HG02973 (cell line): ENCODE data around the gene ACKR1.

ENCODE experiments used
- ATAC-seq: cut with Tn5 transposase; IDR thresholded peaks from one replicate; pipeline ENCODE4 v1.9.1; 2021; ENCODE audit warnings: moderate library complexity; ENCODE audit not compliant: unreplicated experiment

ACKR1 gene

GRCh38 chr1:159187033-159187432 is 17.6 kb upstream of the ACKR1 start:
- no peak for ATAC-seq

DNA sequence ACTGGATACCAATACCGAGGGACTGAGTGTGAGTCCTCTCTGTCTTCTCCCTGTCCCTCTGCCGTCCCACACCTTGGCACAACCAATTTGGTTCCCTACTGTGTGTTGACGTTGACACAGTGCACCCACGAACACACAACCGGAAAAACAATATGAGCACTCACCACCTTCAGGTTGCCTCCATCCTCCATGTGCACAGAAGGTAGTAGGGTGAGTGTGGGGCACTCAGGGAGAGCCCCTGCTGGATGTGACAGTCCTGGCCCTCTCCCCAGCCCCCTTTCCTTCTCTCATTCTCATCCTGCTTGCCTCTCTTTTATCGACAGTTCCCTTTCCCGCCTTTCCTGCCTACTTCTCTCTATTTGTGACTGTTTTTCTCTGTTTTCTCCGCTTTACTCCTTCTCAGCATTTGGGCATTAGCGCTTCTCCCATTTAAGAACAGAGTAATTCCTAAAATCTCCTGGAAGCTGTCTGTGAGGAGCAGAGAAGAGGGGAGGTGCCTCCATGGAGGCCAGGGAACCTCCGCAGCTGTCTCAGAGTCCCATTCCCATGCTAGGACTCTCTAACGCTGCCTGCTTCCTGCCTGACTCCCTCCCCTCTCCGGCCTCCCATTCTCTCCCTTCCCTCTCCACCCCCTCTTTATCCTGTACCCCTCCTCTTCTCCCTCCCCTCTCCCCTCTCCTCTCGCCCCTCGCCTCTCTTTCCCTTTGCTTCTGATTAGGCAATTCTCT is 16.9 kb upstream of the ACKR1 start:
- no peak for ATAC-seq

DNA sequence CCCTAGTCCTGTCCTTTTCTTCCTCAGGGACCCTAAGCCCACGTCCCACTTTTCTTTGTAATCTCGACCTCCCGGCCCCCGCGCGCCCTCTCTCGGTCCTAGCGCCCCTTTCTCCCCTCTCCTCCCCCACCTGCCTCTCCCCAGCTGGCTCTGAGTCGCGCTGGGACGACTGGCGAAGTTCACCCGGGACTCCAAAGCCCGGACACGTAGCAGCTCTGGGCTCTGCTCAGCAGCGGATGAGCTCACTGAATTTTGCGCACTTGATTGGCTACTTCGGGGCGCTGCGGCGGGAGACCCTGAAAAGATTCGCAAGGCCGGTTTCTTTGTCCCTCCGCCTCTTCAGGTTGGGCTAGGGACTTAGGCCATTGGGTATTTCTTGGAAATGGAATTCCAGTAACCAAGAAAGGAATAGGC is 16.3 kb upstream of the ACKR1 start:
- ATAC-seq, result peak; percentile 79

- no peak for ATAC-seq
These were observed 14.2 kb upstream of the ACKR1 start for GRCh38 chr1:159190441-159190840.

GRCh38 chr1:159196543-159196942 is 8.1 kb upstream of the ACKR1 start:
- ATAC-seq, result no peak

DNA sequence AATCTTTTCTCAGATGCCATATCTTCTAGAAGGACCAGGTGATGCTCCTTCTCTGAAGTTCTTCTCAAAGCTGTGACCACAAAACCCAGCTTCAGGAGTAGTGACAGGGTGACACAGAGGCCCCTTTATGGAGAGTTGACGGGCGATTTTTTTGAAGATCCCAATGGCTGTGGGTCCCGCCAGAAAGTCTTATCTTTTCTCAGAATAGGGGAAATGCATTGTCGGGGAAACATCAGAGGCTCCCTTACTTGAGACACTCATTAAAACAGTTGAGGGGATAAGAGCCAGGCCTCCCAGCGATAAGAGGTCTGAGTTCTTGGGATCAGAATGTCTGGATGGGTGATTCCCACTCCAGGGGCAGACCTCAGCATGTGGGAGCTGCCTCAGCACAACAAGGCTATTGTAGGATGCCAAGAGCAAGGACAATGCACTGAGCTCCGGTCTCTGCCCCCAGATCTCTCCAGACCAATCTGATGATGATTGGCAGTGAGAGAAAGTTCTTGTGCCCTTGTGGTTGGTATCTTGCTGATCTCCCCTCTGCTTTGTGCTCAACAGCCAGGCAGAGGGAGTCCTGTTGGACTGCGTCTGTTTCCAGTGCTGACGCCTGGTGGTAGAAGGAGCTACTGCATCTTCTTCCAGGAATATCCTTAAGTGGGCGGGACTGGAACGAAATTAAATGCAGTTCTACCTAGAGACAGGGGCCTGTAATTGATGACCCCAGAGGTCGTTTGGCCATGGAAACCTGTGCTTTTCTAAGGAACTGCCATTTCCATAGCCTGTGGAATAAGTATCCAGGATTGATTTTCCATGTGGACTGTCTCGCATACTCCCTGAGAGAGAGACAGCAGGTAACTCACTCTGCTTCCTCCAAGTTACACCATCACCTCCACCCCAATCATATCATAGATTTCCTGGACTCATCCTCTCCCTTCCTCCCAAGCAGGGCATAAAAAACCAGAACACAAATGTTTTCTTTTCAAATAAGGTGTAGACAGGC is 6.8 kb upstream of the ACKR1 start:
- peak; percentile 81 for ATAC-seq

DNA sequence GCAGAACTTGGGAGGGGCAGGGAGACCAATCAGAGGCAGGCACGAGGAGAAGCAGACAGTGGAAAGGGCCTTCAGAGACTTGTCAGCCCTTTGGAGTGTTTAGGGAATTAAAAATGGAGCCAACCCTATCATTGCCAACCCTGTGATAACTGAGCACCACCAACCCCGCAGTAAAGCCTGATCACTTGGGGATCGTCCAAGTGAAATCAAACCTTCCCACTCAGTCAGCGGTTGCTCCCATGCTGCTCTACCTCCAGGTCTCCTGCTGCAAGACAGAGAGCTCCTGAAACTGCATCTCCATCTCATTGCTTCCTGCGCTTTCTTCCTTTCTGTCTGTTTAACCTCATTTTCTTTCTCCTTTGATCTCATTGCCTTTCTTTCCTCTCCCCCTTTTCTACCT is 4.8 kb upstream of the ACKR1 start:
- no peak for ATAC-seq

DNA sequence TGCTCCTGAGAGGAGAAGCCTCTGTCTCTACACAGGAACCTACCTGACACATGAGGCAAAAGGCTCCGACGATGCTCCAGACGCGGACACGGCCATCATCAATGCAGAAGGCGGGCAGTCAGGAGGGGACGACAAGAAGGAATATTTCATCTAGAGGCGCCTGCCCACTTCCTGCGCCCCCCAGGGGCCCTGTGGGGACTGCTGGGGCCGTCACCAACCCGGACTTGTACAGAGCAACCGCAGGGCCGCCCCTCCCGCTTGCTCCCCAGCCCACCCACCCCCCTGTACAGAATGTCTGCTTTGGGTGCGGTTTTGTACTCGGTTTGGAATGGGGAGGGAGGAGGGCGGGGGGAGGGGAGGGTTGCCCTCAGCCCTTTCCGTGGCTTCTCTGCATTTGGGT is 3.9 kb upstream of the ACKR1 start:
- ATAC-seq, result no peak

GRCh38 chr1:159201642-159202041 is 3.0 kb upstream of the ACKR1 start:
- no peak for ATAC-seq

DNA sequence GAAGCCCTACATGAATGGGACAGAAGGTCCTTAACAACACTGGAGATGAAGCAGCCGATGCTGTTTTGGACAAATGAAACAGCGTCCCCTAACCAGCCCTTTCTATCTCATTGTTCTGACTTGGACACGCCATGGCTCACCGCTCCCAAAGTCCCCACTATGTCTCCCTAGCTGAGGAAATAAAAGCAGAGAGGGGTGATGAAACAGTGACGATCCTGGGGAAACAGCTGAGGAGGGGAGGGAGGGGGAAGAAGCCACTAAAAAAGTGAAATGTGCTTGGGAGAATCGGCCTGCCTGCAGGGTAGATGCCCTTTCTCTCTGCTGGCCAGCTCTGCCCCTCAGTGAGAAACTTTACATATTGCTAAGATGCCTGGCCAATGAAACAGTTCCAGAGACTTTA is 1.1 kb upstream of the ACKR1 start:
- ATAC-seq, result no peak

GRCh38 chr1:159205225-159205624 is 550 bp downstream of the ACKR1 start:
- ATAC-seq, result no peak

DNA sequence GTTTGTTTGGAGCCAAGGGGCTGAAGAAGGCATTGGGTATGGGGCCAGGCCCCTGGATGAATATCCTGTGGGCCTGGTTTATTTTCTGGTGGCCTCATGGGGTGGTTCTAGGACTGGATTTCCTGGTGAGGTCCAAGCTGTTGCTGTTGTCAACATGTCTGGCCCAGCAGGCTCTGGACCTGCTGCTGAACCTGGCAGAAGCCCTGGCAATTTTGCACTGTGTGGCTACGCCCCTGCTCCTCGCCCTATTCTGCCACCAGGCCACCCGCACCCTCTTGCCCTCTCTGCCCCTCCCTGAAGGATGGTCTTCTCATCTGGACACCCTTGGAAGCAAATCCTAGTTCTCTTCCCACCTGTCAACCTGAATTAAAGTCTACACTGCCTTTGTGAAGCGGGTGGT is 1.4 kb downstream of the ACKR1 start:
- ATAC-seq, result no peak

- ATAC-seq, result no peak
These were observed 2.4 kb downstream of the ACKR1 start for GRCh38 chr1:159207080-159207479.

DNA sequence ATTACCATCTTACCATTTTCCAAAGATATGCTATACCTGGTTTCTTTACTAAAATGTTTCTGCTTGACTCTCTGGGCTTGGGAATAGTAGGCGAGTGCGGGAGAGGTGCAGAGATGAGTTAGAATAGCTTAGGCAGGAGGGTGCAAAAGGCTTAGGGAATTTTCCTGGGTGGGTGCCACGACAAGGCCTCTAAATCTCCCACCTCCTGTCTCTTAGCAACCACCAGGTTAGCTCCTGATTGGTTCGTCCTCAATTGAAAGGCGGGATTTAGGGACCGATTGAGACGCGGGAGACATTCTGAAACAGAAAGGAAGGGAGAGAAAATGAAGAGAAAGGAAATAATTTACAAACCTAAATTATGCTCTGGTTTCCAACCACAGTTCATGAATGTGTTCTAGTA is 3.1 kb downstream of the ACKR1 start:
- ATAC-seq, result no peak

DNA sequence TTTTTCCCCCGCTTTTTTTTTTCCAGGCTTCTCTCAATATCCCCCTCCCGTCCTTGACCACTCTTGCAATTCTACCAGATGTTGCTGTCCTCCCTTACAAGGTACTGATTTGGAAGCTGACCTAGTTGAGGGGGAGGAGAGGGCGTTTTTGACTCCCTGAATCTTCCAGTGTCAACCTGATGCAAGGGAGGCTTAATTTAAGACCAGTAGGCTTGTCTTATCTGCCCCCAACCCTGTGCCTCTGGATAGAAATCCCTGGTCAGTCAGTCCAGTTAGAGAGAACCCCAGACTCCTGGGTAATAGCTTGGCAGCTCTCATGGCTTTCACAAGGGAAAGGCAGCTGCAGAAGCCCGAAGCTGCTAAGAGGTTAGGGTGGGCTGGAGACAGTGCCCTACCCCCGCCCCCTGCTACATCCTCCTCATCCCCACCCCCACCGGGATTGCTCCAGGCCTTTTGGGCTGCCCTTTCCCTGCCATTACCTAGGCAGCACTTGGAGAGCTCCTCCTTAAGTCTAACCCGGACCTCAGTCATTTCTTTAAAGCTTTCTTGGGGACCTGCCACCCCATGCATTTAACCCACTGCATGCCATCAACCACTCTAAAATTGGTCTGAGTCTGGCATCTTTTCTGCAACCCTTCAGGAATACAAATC is 3.6 kb downstream of the ACKR1 start:
- ATAC-seq, result no peak

- ATAC-seq, result no peak
These were observed 4.4 kb downstream of the ACKR1 start for GRCh38 chr1:159209061-159209460.

DNA sequence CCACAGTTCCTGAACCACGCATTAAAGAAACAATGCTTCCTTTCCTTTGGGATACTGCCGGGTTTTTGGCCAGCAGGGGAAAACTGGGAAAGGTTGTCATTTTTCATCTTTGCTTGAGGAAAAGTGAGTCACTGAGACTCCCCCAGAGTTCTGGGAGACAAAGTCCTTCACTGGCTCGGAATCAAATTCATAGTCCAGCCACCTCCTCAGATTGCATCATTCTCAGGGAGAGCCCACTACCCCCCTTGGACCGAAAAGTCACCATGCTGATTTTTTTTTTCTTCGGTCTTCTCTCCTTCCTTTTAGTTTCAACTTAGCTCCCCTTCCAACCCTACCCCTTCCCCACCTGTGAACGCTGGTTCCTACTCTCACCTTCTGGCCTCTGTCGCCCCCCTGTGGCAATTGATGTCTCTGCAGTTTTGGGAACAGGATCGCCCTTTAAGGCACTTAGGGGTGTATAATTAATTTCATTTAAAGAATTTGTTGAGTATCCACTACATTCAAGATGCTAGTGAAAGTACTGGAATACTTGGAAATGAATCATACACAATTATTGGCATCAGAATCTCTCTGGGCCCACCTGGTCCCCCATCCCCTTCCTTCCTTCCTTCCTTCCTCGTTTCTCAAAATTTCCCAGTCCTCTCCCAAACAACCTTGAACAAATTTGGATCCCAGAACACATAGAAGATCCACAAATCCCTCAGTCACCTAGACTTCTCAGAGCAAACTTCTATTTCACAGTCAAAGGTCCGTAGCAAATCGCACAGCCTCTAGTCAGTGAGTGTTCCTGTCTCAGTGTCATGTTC is 6.9 kb downstream of the ACKR1 start:
- ATAC-seq, result no peak

- ATAC-seq, result no peak
These were observed 7.9 kb downstream of the ACKR1 start for GRCh38 chr1:159212596-159212995.

DNA sequence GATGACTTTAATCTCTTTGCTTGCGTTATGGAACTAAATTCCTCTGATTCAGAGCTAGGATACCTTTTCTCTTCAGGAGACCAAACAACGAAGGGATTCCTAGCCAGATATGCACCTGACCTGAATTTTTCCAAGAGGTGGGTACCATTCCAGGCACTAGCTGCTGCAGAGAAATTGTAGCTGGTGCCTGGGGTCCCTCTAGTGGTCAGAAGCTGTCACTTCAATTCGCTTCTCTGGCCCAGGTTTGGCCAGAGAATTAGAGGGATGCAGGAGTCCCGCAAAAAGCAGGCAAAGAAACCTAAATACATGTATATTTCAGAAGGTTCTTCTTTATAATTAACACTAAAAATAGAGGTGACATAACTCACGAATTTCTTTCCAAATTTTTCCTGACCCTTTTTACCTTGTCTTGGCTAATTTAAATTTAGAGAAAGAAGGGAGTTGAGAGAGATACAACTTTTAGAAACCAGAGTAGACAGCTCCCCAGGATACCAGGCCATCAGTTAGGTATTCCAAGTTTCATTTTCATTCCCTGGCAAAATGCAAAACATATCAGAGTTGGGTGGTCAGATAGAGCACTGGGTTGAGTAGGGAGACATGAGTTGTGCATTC is 9.6 kb downstream of the ACKR1 start:
- no peak for ATAC-seq
